WI38 (cell line): Measurements from ENCODE around the gene TAAR5.

ENCODE experiments used
- H3K4me3 ChIP-seq: 2 replicates; pipeline ENCODE4 v1.5.1; 2011; ENCODE audit warnings: low read depth, mild to moderate bottlenecking, control low read depth, low read length
- TF ChIP-seq, protein P1 (sequence below): IDR thresholded peaks from 2 replicates; pipeline ENCODE4 v1.5.1; 2012; ENCODE audit warnings: low read depth, mild to moderate bottlenecking, control low read depth, low read length

Gene TAAR5

GRCh38 chr6:132596201-132596600 lies 6.7 kb upstream of the TAAR5 start:
- TF ChIP-seq, protein P1, sequence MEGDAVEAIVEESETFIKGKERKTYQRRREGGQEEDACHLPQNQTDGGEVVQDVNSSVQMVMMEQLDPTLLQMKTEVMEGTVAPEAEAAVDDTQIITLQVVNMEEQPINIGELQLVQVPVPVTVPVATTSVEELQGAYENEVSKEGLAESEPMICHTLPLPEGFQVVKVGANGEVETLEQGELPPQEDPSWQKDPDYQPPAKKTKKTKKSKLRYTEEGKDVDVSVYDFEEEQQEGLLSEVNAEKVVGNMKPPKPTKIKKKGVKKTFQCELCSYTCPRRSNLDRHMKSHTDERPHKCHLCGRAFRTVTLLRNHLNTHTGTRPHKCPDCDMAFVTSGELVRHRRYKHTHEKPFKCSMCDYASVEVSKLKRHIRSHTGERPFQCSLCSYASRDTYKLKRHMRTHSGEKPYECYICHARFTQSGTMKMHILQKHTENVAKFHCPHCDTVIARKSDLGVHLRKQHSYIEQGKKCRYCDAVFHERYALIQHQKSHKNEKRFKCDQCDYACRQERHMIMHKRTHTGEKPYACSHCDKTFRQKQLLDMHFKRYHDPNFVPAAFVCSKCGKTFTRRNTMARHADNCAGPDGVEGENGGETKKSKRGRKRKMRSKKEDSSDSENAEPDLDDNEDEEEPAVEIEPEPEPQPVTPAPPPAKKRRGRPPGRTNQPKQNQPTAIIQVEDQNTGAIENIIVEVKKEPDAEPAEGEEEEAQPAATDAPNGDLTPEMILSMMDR: no peak
- H3K4me3 ChIP-seq: no peak overlapping the region

- H3K4me3 ChIP-seq: no peak overlapping the region
- TF ChIP-seq, protein P1: no peak
Measured at GRCh38 chr6:132592855-132593254, 3.3 kb upstream of the TAAR5 start.

DNA sequence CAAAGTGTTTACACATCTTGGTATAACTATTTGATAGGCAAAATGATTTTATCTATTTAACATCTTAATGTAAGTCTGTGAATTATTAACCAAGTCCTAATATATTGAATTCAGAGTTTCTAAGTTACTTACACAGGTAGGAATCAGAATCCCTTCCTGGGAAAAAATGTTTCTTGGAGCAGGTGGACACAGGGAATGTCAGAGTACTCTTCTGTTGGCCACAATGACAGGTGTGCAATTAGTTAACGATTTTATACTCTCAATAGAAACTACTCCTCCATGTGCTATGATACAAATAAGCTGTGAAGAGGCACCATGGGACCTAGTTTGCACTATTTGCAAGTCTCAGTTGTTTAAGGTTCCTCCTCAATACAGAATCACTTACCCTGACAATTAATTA lies 821 bp upstream of the TAAR5 start:
- no peak overlapping the region for H3K4me3 ChIP-seq
- TF ChIP-seq, protein P1: no peak

DNA sequence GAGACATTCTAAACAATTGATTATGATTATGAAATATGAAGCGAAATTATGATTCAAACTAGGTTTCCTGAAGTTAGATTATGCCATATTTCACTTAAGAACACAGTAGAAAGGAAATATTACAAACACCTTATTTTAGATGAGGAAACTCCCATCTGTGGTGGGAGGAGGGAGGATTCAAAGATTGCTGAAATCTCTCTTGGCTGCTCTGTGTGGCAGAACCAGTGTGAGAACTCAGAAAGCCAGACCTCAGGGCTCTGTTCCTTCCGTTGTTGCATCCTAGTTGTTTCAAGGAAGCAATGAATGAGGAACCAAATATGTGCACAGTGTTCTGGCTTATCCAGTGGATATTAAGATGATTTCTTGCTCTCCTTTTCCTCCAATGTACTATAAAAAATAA lies 2.1 kb downstream of the TAAR5 start:
- no peak overlapping the region for H3K4me3 ChIP-seq

DNA sequence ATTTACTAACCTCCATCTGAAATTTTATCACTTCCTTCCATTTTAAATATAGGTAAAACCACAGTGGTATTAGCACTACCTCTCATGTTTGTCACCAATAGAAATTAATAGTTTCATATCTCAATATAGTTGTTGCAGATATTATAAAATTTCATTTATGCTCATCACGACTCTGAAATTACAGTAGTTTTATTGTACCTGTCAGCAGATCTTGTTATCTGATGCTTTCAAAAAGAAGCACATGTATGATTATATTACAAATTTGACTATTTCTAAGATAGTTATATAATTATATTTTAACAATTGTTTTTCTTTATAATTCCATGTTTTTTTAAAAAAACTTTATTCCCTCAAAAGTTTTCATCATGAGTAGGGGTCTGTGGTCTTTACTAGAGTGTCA lies 4.8 kb downstream of the TAAR5 start:
- no peak overlapping the region for H3K4me3 ChIP-seq
- TF ChIP-seq, protein P1: no peak

More for the DNA sequence above, 2.1 kb downstream of the TAAR5 start:
- TF ChIP-seq, protein P1: no peak

GRCh38 chr6:132571774-132572173 lies 17.8 kb downstream of the TAAR5 start:
- TF ChIP-seq, protein P1: no peak
- H3K4me3 ChIP-seq: no peak overlapping the region

DNA sequence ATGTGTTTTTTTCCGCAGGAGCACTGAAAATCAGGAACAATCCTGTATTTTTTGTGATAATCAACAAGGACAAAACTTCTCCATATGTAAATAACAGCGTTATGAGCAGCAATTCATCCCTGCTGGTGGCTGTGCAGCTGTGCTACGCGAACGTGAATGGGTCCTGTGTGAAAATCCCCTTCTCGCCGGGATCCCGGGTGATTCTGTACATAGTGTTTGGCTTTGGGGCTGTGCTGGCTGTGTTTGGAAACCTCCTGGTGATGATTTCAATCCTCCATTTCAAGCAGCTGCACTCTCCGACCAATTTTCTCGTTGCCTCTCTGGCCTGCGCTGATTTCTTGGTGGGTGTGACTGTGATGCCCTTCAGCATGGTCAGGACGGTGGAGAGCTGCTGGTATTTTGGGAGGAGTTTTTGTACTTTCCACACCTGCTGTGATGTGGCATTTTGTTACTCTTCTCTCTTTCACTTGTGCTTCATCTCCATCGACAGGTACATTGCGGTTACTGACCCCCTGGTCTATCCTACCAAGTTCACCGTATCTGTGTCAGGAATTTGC lies 19.2 kb downstream of the TAAR5 start, which contains the start of gene TAAR6:
TSS of gene TAAR6 (plus strand) at position 102 of the 557 bp plus-strand sequence. CDS start at position 102, 0 bp downstream.
- TF ChIP-seq, protein P1: no peak
- H3K4me3 ChIP-seq: no peak within 1 kb of the TSS
